ENCODE measurements around the gene U2AF2. TPM values are rescaled to one million over a fixed set of nuclear protein-coding genes. Genes with fewer than 3 reads are reported as not detected.

The U2AF2 gene
- polyA plus RNA-seq, 1 donor from 2014 or later = 129 TPM

- Histone ChIP-seq H3K9me2 (ENCODE audit: insufficient read depth, low read length) (no peaks in the 10 kb centered on the region), H3K27me3 (ENCODE audit: insufficient read depth, low read depth, low read length) (no peaks in the 10 kb centered on the region), H3K4me2 (ENCODE audit: low read length) (no peak overlapping the region), H3K36me3 (ENCODE audit: insufficient read depth, low read length) (no peaks in the 10 kb centered on the region), H2AFZ (ENCODE audit: low read depth, low read length) (no peak overlapping the region), H4K20me1 (ENCODE audit: insufficient read depth) (peaks cover 2% of the 10 kb centered on the region), H3F3A (ENCODE audit: insufficient read depth, low read length, poor library complexity, severe bottlenecking) (no peaks in the 10 kb centered on the region), H3K9me3 (ENCODE audit: low read length) (no peaks in the 10 kb centered on the region), H3K79me2 (replicated peaks; ENCODE audit: insufficient read depth, low read length) (peaks cover 11% of the 10 kb centered on the region), H3K9ac (ENCODE audit: low read length) (no peak overlapping the region), H3K27ac (ENCODE audit: low read length) (no peak overlapping the region), H3K4me3 (ENCODE audit: low read length) (no peak overlapping the region)
- no peak for TF ChIP-seq RAD21 (conservative IDR thresholded peaks at IDR 0.05)
- no peak for TF ChIP-seq EP300 (conservative IDR thresholded peaks at IDR 0.05; ENCODE audit: poor library complexity, severe bottlenecking)
- no peak for TF ChIP-seq SMC3 (conservative IDR thresholded peaks at IDR 0.05; ENCODE audit: poor library complexity)
- no peak for TF ChIP-seq POLR2AphosphoS5 (IDR thresholded peaks at IDR 0.05)
- TF ChIP-seq MXI1 (conservative IDR thresholded peaks at IDR 0.05; ENCODE audit: poor library complexity, severe bottlenecking) = no peak
- TF ChIP-seq TAF1 (IDR thresholded peaks at IDR 0.05; ENCODE audit: low read depth) = no peak
- TF ChIP-seq CTCF (IDR thresholded peaks at IDR 0.05; ENCODE audit: poor library complexity, severe bottlenecking) = no peak
- TF ChIP-seq EZH2 (IDR thresholded peaks at IDR 0.05; ENCODE audit: borderline replicate concordance, insufficient read depth, low read length, poor library complexity, severe bottlenecking) = no peak
- no peak for TF ChIP-seq REST (IDR thresholded peaks at IDR 0.05; ENCODE audit: borderline replicate concordance)
Observed at GRCh38 chr19:55650602-55651230, 4.1 kb upstream of the U2AF2 start.

- no peak overlapping the region for H2AFZ ChIP-seq (ENCODE audit: low read depth, low read length)
- no peaks in the 10 kb centered on the region for H3K9me3 ChIP-seq (ENCODE audit: low read length)
- H3K79me2 ChIP-seq (replicated peaks; ENCODE audit: insufficient read depth, low read length) = peaks cover 17% of the 10 kb centered on the region
- H3K9ac ChIP-seq (ENCODE audit: low read length) = no peak overlapping the region
- no peak for TF ChIP-seq REST (IDR thresholded peaks at IDR 0.05; ENCODE audit: borderline replicate concordance)
- TF ChIP-seq EP300 (conservative IDR thresholded peaks at IDR 0.05; ENCODE audit: poor library complexity, severe bottlenecking) = no peak
- TF ChIP-seq POLR2AphosphoS5 (IDR thresholded peaks at IDR 0.05) = no peak
- no peak for TF ChIP-seq CTCF (IDR thresholded peaks at IDR 0.05; ENCODE audit: poor library complexity, severe bottlenecking)
- H3K27me3 ChIP-seq (ENCODE audit: insufficient read depth, low read depth, low read length) = no peaks in the 10 kb centered on the region
- H3F3A ChIP-seq (ENCODE audit: insufficient read depth, low read length, poor library complexity, severe bottlenecking) = no peaks in the 10 kb centered on the region
- no peaks in the 10 kb centered on the region for H3K36me3 ChIP-seq (ENCODE audit: insufficient read depth, low read length)
- H3K4me2 ChIP-seq (ENCODE audit: low read length) = no peak overlapping the region
- no peak overlapping the region for H3K27ac ChIP-seq (ENCODE audit: low read length)
- peaks cover 8% of the 10 kb centered on the region for H4K20me1 ChIP-seq (ENCODE audit: insufficient read depth)
- H3K9me2 ChIP-seq (ENCODE audit: insufficient read depth, low read length) = no peaks in the 10 kb centered on the region
- H3K4me3 ChIP-seq (ENCODE audit: low read length) = no peak overlapping the region
Observed at GRCh38 chr19:55651236-55651635, 3.6 kb upstream of the U2AF2 start.

Data from neural cell (in vitro differentiated cells).